WTC11 (cell line): Measurements from ENCODE around the gene PTPRU.

ENCODE experiments used
- CTCF ChIP-seq: fragments of 200-600 bp; IDR thresholded peaks from 2 replicates; pipeline ENCODE4 v1.8.0; 2022; ENCODE audit warnings: antibody characterized with exemption
- FOXJ3 ChIP-seq: sonication (generic); formaldehyde crosslinking; IDR thresholded peaks from 2 replicates; pipeline ENCODE4 v1.9.0; 2021; ENCODE audit warnings: missing genetic modification reagents, mild to moderate bottlenecking, borderline replicate concordance
- MAX ChIP-seq: sonication (generic); formaldehyde crosslinking; IDR thresholded peaks from 2 replicates; pipeline ENCODE4 v1.8.0; 2022; ENCODE audit warnings: mild to moderate bottlenecking, missing genetic modification reagents
- TEAD1 ChIP-seq: sonication (generic); formaldehyde crosslinking; IDR thresholded peaks from 2 replicates; pipeline ENCODE4 v1.8.0; 2022; ENCODE audit warnings: mild to moderate bottlenecking, missing genetic modification reagents
- USF2 ChIP-seq: sonication (generic); formaldehyde crosslinking; IDR thresholded peaks from 2 replicates; pipeline ENCODE4 v1.8.1; 2023; ENCODE audit warnings: mild to moderate bottlenecking, missing genetic modification reagents, moderate library complexity
- ZNF416 ChIP-seq: fragments of 250-450 bp; sonication (Bioruptor Pico); IDR thresholded peaks from 2 replicates; pipeline ENCODE4 v1.9.0; 2021; ENCODE audit warnings: mild to moderate bottlenecking, inconsistent platforms

GRCh38 chr1:29249951-29250581, 13.7 kb downstream of the PTPRU start:
- TF ChIP-seq MAX (no peak), USF2 (CRISPR knock-in tag) (no peak), CTCF (no peak), TEAD1 (CRISPR knock-in tag) (no peak), ZNF416 (CRISPR knock-in tag) (no peak), FOXJ3 (CRISPR knock-in tag) (no peak)
